Measurements from ENCODE around the gene RAP1GAP2.

DNA sequence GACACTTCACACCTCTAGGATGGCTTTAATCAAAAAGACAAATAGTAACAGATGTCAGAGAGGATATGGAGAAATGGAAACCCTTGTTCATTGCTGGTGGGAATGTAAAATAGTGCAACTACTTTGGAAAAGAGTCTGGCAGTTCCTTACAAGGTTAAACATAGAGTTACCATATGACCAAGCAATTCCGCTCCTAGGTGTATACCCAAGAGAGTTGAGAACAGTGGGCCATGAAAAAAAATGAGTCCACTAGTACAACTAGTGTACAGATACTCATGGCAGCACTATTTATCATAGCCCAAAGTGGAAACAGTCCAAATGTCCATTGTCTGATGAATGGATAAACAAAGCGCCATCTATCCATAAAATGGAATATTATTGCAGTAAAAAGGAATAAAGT is 228.1 kb downstream of the RAP1GAP2 start:
- TF ChIP-seq, protein P1, sequence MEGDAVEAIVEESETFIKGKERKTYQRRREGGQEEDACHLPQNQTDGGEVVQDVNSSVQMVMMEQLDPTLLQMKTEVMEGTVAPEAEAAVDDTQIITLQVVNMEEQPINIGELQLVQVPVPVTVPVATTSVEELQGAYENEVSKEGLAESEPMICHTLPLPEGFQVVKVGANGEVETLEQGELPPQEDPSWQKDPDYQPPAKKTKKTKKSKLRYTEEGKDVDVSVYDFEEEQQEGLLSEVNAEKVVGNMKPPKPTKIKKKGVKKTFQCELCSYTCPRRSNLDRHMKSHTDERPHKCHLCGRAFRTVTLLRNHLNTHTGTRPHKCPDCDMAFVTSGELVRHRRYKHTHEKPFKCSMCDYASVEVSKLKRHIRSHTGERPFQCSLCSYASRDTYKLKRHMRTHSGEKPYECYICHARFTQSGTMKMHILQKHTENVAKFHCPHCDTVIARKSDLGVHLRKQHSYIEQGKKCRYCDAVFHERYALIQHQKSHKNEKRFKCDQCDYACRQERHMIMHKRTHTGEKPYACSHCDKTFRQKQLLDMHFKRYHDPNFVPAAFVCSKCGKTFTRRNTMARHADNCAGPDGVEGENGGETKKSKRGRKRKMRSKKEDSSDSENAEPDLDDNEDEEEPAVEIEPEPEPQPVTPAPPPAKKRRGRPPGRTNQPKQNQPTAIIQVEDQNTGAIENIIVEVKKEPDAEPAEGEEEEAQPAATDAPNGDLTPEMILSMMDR (IDR thresholded peaks at IDR 0.05): no peak
- no peak for TF ChIP-seq POLR2A (IDR thresholded peaks at IDR 0.05)

All from heart left ventricle (tissue), 13 donors.